ENCODE data around the gene RUNDC3A.
"Not testable (repeated sequence)": the region's sequence is repeated elsewhere in the genome, so short reads cannot be mapped to it uniquely, and the experiment has no call there.

RUNDC3A gene

GRCh38 chr17:44347206-44348055, 39.0 kb downstream of the RUNDC3A start:
- H4K91ac ChIP-seq (ENCODE audit: low read depth, low read length); H2AK5ac ChIP-seq (ENCODE audit: low read length); H3K27ac ChIP-seq (ENCODE audit: low read depth, low read length); H3K27me3 ChIP-seq (ENCODE audit: insufficient read depth, low read length); H3K14ac ChIP-seq (ENCODE audit: low read length); H3K4me1 ChIP-seq (ENCODE audit: control insufficient read depth in 1 of 2, insufficient read depth in 2 of 2, low read length in 2 of 2); H4K12ac ChIP-seq (ENCODE audit: low read depth, low read length); H3K9ac ChIP-seq (ENCODE audit: low read length); H3K4me2 ChIP-seq (ENCODE audit: low read length); H3K9me3 ChIP-seq (ENCODE audit: insufficient read depth, low read depth, low read length); H3K4me3 ChIP-seq (ENCODE audit: low read depth, low read length); H2BK120ac ChIP-seq (ENCODE audit: insufficient read depth, low read length, poor library complexity); H2BK5ac ChIP-seq (ENCODE audit: low read depth, low read length, poor library complexity); H2AFZ ChIP-seq (ENCODE audit: insufficient read depth, low read length, poor library complexity); H3K18ac ChIP-seq (ENCODE audit: low read length); H3K4ac ChIP-seq (ENCODE audit: low read depth, low read length); DNase-seq; H3K23ac ChIP-seq (ENCODE audit: low read length); H4K8ac ChIP-seq (ENCODE audit: low read depth, low read length); H3K79me2 ChIP-seq (ENCODE audit: control insufficient read depth, insufficient read depth, low read length, poor library complexity); H2BK12ac ChIP-seq (ENCODE audit: low read length); H3K79me1 ChIP-seq (ENCODE audit: low read length): not testable (repeated sequence)
- no CpG with 5 or more reads among the region's 18 CpGs for WGBS (ENCODE audit: extremely low coverage, insufficient coverage, insufficient read length)
- peaks cover 31 to 34% of the 10 kb centered on the region in 2 experiments for H3K36me3 ChIP-seq (ENCODE audit: control insufficient read depth in 1 of 2, insufficient read depth in 2 of 2, low read length in 2 of 2)

DNA sequence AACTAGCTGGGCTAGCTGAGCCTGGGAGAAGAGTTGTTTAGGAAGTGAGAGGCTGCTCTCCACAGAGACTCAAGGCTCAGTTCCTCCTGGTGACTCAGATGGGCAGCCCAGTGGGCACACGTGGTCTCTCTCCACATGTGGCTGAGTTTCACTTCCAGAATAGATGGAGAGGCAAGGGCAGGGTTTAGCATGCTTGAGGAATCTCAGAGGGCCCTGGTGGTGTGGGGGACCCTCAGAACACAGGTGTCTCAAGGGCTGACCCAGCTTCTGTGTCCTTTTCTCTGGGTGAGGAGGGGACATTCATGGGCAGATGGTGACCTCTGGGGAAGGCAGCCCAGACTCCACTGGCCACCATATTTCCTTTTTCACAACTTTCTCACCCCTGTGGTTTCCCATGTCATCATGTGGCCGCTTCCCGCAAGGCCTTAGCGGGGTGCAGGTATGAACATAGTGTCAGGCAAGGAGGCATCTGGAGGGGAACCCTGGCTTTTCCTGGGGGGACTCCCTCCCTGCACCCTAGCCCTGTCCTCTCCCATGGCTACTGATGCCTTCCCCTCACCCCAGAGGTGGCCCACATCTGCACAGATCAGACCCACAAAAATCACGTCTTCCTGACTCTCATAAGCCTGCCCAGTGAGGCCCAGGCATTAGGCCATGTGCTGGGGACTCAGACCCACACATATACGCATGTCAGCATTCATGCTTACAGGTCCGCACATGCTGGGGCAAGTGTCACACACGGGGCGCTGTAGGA, 40.0 kb downstream of the RUNDC3A start:
- no peak overlapping the region for H2BK120ac ChIP-seq (ENCODE audit: insufficient read depth, low read length, poor library complexity)
- H3K79me2 ChIP-seq (ENCODE audit: control insufficient read depth, insufficient read depth, low read length, poor library complexity) = no peaks in the 10 kb centered on the region

GRCh38 chr17:44348988-44349364, 40.6 kb downstream of the RUNDC3A start:
- DNase-seq = no peak
- no peaks in the 10 kb centered on the region for H3K27me3 ChIP-seq (ENCODE audit: insufficient read depth, low read length)
- no peak overlapping the region for H3K27ac ChIP-seq (ENCODE audit: low read depth, low read length)
- peaks cover 3 to 10% of the 10 kb centered on the region in 2 experiments for H3K4me1 ChIP-seq (ENCODE audit: control insufficient read depth in 1 of 2, insufficient read depth in 2 of 2, low read length in 2 of 2)
- no peak overlapping the region for H3K18ac ChIP-seq (ENCODE audit: low read length)
- no peak overlapping the region for H2BK5ac ChIP-seq (ENCODE audit: low read depth, low read length, poor library complexity)
- H3K4me3 ChIP-seq (ENCODE audit: low read depth, low read length) = no peak overlapping the region
- H3K9ac ChIP-seq (ENCODE audit: low read length) = no peak overlapping the region
- no peak overlapping the region for H2BK120ac ChIP-seq (ENCODE audit: insufficient read depth, low read length, poor library complexity)
- no peaks in the 10 kb centered on the region for H3K9me3 ChIP-seq (ENCODE audit: insufficient read depth, low read depth, low read length)
- H3K79me2 ChIP-seq (ENCODE audit: control insufficient read depth, insufficient read depth, low read length, poor library complexity) = no peaks in the 10 kb centered on the region
- H3K36me3 ChIP-seq (ENCODE audit: control insufficient read depth in 1 of 2, insufficient read depth in 2 of 2, low read length in 2 of 2) = peaks cover 38 to 39% of the 10 kb centered on the region in 2 experiments
- peaks cover 3% of the 10 kb centered on the region for H3K79me1 ChIP-seq (ENCODE audit: low read length)
- H3K4ac ChIP-seq (ENCODE audit: low read depth, low read length) = no peak overlapping the region
- no peak overlapping the region for H4K8ac ChIP-seq (ENCODE audit: low read depth, low read length)
- no peak overlapping the region for H2BK12ac ChIP-seq (ENCODE audit: low read length)
- no peak overlapping the region for H3K23ac ChIP-seq (ENCODE audit: low read length)
- no CpG with 5 or more reads among the region's 6 CpGs for WGBS (ENCODE audit: extremely low coverage, insufficient coverage, insufficient read length)
- H3K4me2 ChIP-seq (ENCODE audit: low read length) = no peak overlapping the region
- no peak overlapping the region for H4K12ac ChIP-seq (ENCODE audit: low read depth, low read length)
- no peak overlapping the region for H3K14ac ChIP-seq (ENCODE audit: low read length)
- no peak overlapping the region for H2AK5ac ChIP-seq (ENCODE audit: low read length)
- no peak overlapping the region for H2AFZ ChIP-seq (ENCODE audit: insufficient read depth, low read length, poor library complexity)
- no peak overlapping the region for H4K91ac ChIP-seq (ENCODE audit: low read depth, low read length)

More for the DNA sequence above, 40.0 kb downstream of the RUNDC3A start:
- DNase-seq = peak in 1 of 2 donors; percentile 37
- H3K4me1 ChIP-seq (ENCODE audit: control insufficient read depth in 1 of 2, insufficient read depth in 2 of 2, low read length in 2 of 2) = peaks cover 3 to 7% of the 10 kb centered on the region in 2 experiments
- no peak overlapping the region for H3K4me3 ChIP-seq (ENCODE audit: low read depth, low read length)
- no peak overlapping the region for H4K12ac ChIP-seq (ENCODE audit: low read depth, low read length)
- H3K4ac ChIP-seq (ENCODE audit: low read depth, low read length) = no peak overlapping the region
- no peak overlapping the region for H4K8ac ChIP-seq (ENCODE audit: low read depth, low read length)
- no peak overlapping the region for H2AFZ ChIP-seq (ENCODE audit: insufficient read depth, low read length, poor library complexity)
- no CpG with 5 or more reads among the region's 9 CpGs for WGBS (ENCODE audit: extremely low coverage, insufficient coverage, insufficient read length)
- no peak overlapping the region for H3K14ac ChIP-seq (ENCODE audit: low read length)
- H3K9me3 ChIP-seq (ENCODE audit: insufficient read depth, low read depth, low read length) = no peaks in the 10 kb centered on the region
- H2AK5ac ChIP-seq (ENCODE audit: low read length) = no peak overlapping the region
- peaks cover 38 to 39% of the 10 kb centered on the region in 2 experiments for H3K36me3 ChIP-seq (ENCODE audit: control insufficient read depth in 1 of 2, insufficient read depth in 2 of 2, low read length in 2 of 2)
- no peak overlapping the region for H4K91ac ChIP-seq (ENCODE audit: low read depth, low read length)
- H3K27ac ChIP-seq (ENCODE audit: low read depth, low read length) = no peak overlapping the region
- H3K18ac ChIP-seq (ENCODE audit: low read length) = no peak overlapping the region
- no peak overlapping the region for H3K9ac ChIP-seq (ENCODE audit: low read length)
- no peak overlapping the region for H2BK5ac ChIP-seq (ENCODE audit: low read depth, low read length, poor library complexity)
- H3K23ac ChIP-seq (ENCODE audit: low read length) = no peak overlapping the region
- H2BK12ac ChIP-seq (ENCODE audit: low read length) = no peak overlapping the region
- H3K27me3 ChIP-seq (ENCODE audit: insufficient read depth, low read length) = no peaks in the 10 kb centered on the region
- no peak overlapping the region for H3K4me2 ChIP-seq (ENCODE audit: low read length)
- peaks cover 3% of the 10 kb centered on the region for H3K79me1 ChIP-seq (ENCODE audit: low read length)

DNA sequence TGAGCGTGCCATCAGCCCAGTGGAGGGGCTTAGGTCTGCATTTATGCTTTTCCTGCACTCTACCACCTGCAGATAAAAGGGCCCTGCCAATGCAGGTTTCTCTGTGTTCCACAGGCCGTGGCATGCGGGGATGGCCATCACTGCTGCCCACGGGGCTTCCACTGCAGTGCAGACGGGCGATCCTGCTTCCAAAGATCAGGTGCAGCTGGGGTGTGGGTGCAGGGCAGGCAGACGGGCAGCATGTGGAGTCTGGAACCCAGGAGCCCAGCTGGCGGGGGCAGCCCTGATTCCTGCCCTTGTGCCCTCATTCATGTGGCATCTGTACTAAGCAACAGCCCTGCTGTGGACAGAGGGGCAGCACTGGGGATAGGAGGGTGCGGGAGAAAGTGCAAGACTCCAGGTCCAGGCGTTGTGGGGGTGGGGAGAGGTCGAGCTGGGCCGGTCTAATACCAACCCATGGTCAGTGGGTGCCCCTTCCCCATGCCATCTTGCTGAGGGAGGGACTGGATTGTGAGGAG, 41.2 kb downstream of the RUNDC3A start:
- Histone ChIP-seq H2BK5ac (ENCODE audit: low read depth, low read length, poor library complexity) (no peak overlapping the region), H2BK120ac (ENCODE audit: insufficient read depth, low read length, poor library complexity) (no peak overlapping the region)

More for the DNA sequence above, 41.2 kb downstream of the RUNDC3A start:
- Histone ChIP-seq H3K4me1 (ENCODE audit: control insufficient read depth in 1 of 2, insufficient read depth in 2 of 2, low read length in 2 of 2) (peaks cover 3 to 12% of the 10 kb centered on the region in 2 experiments), H4K91ac (ENCODE audit: low read depth, low read length) (no peak overlapping the region), H3K4me2 (ENCODE audit: low read length) (no peak overlapping the region), H2BK12ac (ENCODE audit: low read length) (no peak overlapping the region), H2AK5ac (ENCODE audit: low read length) (no peak overlapping the region), H3K23ac (ENCODE audit: low read length) (no peak overlapping the region), H3K79me2 (ENCODE audit: control insufficient read depth, insufficient read depth, low read length, poor library complexity) (no peaks in the 10 kb centered on the region), H3K4me3 (ENCODE audit: low read depth, low read length) (no peak overlapping the region), H3K27me3 (ENCODE audit: insufficient read depth, low read length) (no peaks in the 10 kb centered on the region), H3K14ac (ENCODE audit: low read length) (no peak overlapping the region), H3K9me3 (ENCODE audit: insufficient read depth, low read depth, low read length) (no peaks in the 10 kb centered on the region), H4K12ac (ENCODE audit: low read depth, low read length) (no peak overlapping the region), H3K79me1 (ENCODE audit: low read length) (peaks cover 3% of the 10 kb centered on the region), H2AFZ (ENCODE audit: insufficient read depth, low read length, poor library complexity) (no peak overlapping the region), H3K36me3 (ENCODE audit: control insufficient read depth in 1 of 2, insufficient read depth in 2 of 2, low read length in 2 of 2) (peaks cover 38 to 39% of the 10 kb centered on the region in 2 experiments), H3K18ac (ENCODE audit: low read length) (no peak overlapping the region), H3K27ac (ENCODE audit: low read depth, low read length) (no peak overlapping the region), H3K4ac (ENCODE audit: low read depth, low read length) (no peak overlapping the region), H3K9ac (ENCODE audit: low read length) (no peak overlapping the region), H4K8ac (ENCODE audit: low read depth, low read length) (no peak overlapping the region)
- DNase-seq = no peak
- no CpG with 5 or more reads among the region's 12 CpGs for WGBS (ENCODE audit: extremely low coverage, insufficient coverage, insufficient read length)
